Small intestine (tissue), 7 donors: Measurements from ENCODE around the gene TRAPPC10. TPM values are rescaled to one million over a fixed set of nuclear protein-coding genes. Genes with fewer than 3 reads are reported as not detected.

ENCODE experiments used
- DNase-seq, 2 donors: peaks; one replicate each; pipeline versions ENCODE4 v3.0.0 to v3.0.0-alpha.2; 2013
- FAIRE-seq: peaks from 2 replicates; lab custom pipeline; 2012; peaks lifted over from hg19 to GRCh38; lab: Jason Lieb, UNC
- H3K27ac ChIP-seq, 3 donors: one replicate each; pipeline ENCODE4 v1.5.1; 2013; ENCODE audit warnings: low read length in 2 of 3, mild to moderate bottlenecking in 2 of 3, control low read depth in 1 of 3, inconsistent platforms in 1 of 3, low read depth in 1 of 3, moderate library complexity in 1 of 3
- H3K27me3 ChIP-seq, 3 donors: one replicate each; pipeline ENCODE4 v1.6.1; 2013; ENCODE audit warnings: low read length in 3 of 3, inconsistent platforms in 1 of 3; ENCODE audit not compliant: control insufficient read depth in 3 of 3, insufficient read depth in 3 of 3
- H3K36me3 ChIP-seq, 3 donors: one replicate each; pipeline ENCODE4 v1.6.1; 2013; ENCODE audit warnings: low read length in 3 of 3, inconsistent platforms in 1 of 3, low read depth in 1 of 3, mild to moderate bottlenecking in 1 of 3, moderate library complexity in 1 of 3; ENCODE audit not compliant: control insufficient read depth in 3 of 3, insufficient read depth in 2 of 3
- H3K4me1 ChIP-seq, 3 donors: one replicate each; pipeline ENCODE4 v1.6.1; 2013; ENCODE audit warnings: low read length in 2 of 3, inconsistent platforms in 1 of 3, low read depth in 1 of 3, mild to moderate bottlenecking in 1 of 3, moderate library complexity in 1 of 3; ENCODE audit not compliant: control insufficient read depth in 3 of 3, insufficient read depth in 2 of 3
- H3K4me3 ChIP-seq, 3 donors: one replicate each; pipeline ENCODE4 v1.5.1; 2013; ENCODE audit warnings: low read length in 3 of 3, control low read depth in 1 of 3, inconsistent platforms in 1 of 3, low read depth in 1 of 3, mild to moderate bottlenecking in 1 of 3, moderate library complexity in 1 of 3
- H3K9me3 ChIP-seq, 2 donors: one replicate each; pipeline ENCODE4 v1.6.1; 2013; ENCODE audit warnings: low read depth in 1 of 2, low read length in 1 of 2; ENCODE audit not compliant: control insufficient read depth in 2 of 2, insufficient read depth in 1 of 2
- WGBS, 3 donors: extraction: QIAGEN DNeasy Blood & Tissue Kit; methylation state at CpG; one replicate each; pipeline ENCODE4 v1.1.7; 2013; 5-methylcytosine and 5-hydroxymethylcytosine counted together
- polyA plus RNA-seq, 4 donors: library from polyadenylated mRNA; stranded (reverse) in 3 of 4; unstranded in 1 of 4; fragments of 200-250 nt in 3 of 4; fragments of 120-200 nt in 1 of 4; gene quantifications; one replicate each; pipeline versions ENCODE4 v1.2.1 to v1.2.3, GENCODE V29; 2013
- donor health status: healthy with polysubstance abuse.
- donor health status: control.
- donor health status: control.
- donor health status: Bipolar disorder and iron deficiency.
- donor health status: healthy.

The TRAPPC10 gene
- polyA plus RNA-seq, 4 donors, result 8.4 to 35.4 (median 11.3) TPM

DNA sequence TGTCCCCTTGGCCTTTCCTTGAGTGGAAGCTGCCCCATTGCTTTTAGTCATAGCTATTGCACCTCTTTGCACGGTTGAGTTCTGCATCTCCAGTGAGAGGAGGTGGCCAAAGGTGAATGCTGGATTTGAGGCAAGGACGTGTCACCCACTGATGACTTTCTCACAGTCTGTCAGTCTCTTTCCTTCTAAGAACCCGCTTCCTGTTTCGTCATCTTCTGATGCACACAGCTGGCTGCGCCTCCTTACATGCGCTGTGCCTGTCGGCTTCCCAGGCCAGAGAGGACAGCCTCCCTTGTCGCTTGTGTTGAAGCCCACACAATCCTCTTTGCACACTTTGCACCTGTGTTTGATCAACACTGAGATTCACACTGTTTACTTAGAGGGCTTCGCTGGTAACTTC is 53.3 kb downstream of the TRAPPC10 start:
- Histone ChIP-seq H3K4me1 (no peaks in the 10 kb centered on the region), H3K27me3 (no peaks in the 10 kb centered on the region), H3K9me3 (no peaks in the 10 kb centered on the region), H3K4me3 (no peak overlapping the region), H3K36me3 (peaks cover 3 to 69% (median 14%) of the 10 kb centered on the region in 3 donors), H3K27ac (peak overlapping the region in 2 of 3 donors; percentile 2 to 82)
- WGBS, 3 donors, result 67 to 83% (median 67%) methylated on average over 9 of the region's 9 CpGs
- DNase-seq (peak in 1 of 2 donors; percentile 66), FAIRE-seq (no peak)

DNA sequence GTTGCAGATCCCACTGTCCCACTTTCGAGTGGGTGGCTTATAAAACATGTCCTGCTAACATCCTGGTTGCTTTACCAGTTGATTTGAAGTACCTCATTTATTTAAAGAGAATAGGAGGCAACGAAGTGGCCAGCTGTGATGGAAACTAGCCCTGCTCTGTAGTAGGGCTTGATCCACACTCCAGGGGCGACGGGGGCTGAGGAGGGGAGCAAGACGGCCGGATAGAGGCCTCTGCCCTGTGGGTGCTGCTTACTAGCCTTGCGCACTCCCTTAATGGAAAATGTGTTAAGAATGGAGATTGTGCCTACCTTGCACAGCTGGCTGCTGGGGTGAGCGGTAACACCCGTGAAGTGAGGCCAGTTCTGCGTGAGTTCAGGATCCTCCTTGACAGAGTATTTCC is 54.0 kb downstream of the TRAPPC10 start:
- H3K27ac ChIP-seq, result peak overlapping the region in 2 of 3 donors; percentile 38 to 82
- H3K9me3 ChIP-seq, result no peaks in the 10 kb centered on the region
- no peak for FAIRE-seq
- no peak for DNase-seq
- no peak overlapping the region for H3K4me3 ChIP-seq
- no peaks in the 10 kb centered on the region for H3K4me1 ChIP-seq
- 85 to 93% (median 91%) methylated on average over 10 of the region's 10 CpGs for WGBS, 3 donors
- peaks cover 6 to 72% (median 15%) of the 10 kb centered on the region in 3 donors for H3K36me3 ChIP-seq
- no peaks in the 10 kb centered on the region for H3K27me3 ChIP-seq

DNA sequence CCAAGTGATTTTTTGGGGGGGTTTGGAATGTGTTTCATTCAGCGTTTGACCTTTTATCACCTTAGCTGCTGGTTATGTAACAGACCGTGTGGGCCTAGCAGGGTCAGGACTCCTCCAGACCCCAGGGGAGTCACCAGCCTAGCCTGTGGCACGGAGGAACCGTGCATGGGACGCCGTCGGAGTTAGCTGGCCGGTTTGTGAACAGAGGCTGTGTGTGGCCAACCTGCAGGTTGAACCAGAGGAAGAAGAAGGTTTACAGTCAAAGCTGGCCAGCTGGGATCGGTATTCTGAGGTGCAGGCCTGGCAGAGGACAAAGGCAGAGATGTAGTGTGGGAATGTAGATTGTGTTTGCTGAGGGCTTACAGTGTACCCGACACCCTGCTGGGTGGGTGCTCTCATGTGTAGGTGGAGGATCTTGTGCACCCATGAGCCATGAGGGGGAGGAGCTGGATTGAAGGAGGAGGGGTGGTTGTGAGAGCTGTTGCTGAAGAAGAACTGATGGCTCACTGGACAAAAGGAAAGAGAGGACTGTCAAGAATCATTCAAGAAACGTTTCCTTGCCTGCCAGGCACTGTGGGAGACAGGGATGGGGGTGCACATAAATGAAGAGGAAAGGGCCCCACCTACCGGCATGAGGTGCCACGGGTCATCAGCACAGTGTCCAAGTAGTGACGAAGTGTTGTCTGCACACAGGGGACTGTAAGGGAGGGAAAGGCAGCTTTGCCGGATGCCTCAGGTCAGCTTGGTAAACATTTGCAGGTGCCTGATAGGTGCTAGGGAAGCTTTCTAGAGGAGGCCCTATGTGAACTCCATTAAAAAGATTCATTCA is 55.1 kb downstream of the TRAPPC10 start:
- H3K36me3 ChIP-seq, result peaks cover 11 to 78% (median 22%) of the 10 kb centered on the region in 3 donors
- DNase-seq, result peak in 1 of 2 donors; percentile 40
- H3K9me3 ChIP-seq, result no peaks in the 10 kb centered on the region
- H3K4me3 ChIP-seq, result no peak overlapping the region
- no peaks in the 10 kb centered on the region for H3K27me3 ChIP-seq
- no peak overlapping the region for H3K27ac ChIP-seq
- 82 to 85% (median 84%) methylated on average over 15 of the region's 15 CpGs for WGBS, 3 donors
- no peak for FAIRE-seq
- H3K4me1 ChIP-seq, result no peaks in the 10 kb centered on the region

DNA sequence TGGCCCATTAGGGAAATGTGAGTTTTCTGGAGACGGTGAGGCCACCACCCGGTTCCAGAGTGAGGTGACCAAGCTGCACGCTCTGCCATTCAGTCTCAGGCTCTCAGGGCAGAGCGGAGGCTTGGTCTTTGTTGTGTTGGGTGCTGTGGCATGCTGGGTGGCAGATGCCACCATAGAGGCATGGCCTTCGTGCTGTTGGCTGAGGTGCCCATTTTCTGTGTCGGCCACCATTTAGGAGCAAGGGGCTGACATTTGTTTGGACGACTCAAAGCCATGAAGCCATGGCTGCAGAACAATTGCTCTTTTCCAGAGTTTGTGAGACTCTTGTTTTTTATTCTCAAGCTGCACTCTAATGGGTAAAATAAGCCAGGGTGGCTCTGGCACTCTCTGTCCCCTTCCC is 58.3 kb downstream of the TRAPPC10 start:
- DNase-seq (no peak), FAIRE-seq (no peak)
- Histone ChIP-seq H3K27me3 (no peaks in the 10 kb centered on the region), H3K9me3 (no peaks in the 10 kb centered on the region), H3K36me3 (peaks cover 8 to 68% (median 26%) of the 10 kb centered on the region in 3 donors), H3K4me1 (no peaks in the 10 kb centered on the region), H3K4me3 (no peak overlapping the region), H3K27ac (no peak overlapping the region)
- WGBS, 3 donors, result 95 to 97% (median 97%) methylated on average over 7 of the region's 7 CpGs

- WGBS, 3 donors, result 88 to 89% (median 89%) methylated on average over 15 of the region's 15 CpGs
- no peak for FAIRE-seq
- H3K4me1 ChIP-seq, result no peaks in the 10 kb centered on the region
These were observed 59.4 kb downstream of the TRAPPC10 start for GRCh38 chr21:44071359-44072104.

GRCh38 chr21:44072111-44072510 is 60.0 kb downstream of the TRAPPC10 start:
- FAIRE-seq (no peak), DNase-seq (no peak)
- no peak overlapping the region for H3K27ac ChIP-seq
- H3K9me3 ChIP-seq, result no peaks in the 10 kb centered on the region
- peaks cover 8 to 64% (median 26%) of the 10 kb centered on the region in 3 donors for H3K36me3 ChIP-seq
- H3K27me3 ChIP-seq, result no peaks in the 10 kb centered on the region
- WGBS, 3 donors, result 91 to 95% (median 92%) methylated on average over 15 of the region's 15 CpGs
- no peak overlapping the region for H3K4me3 ChIP-seq
- no peaks in the 10 kb centered on the region for H3K4me1 ChIP-seq

More at GRCh38 chr21:44071359-44072104, 59.4 kb downstream of the TRAPPC10 start:
- Histone ChIP-seq H3K4me3 (no peak overlapping the region), H3K9me3 (no peaks in the 10 kb centered on the region), H3K27ac (no peak overlapping the region), H3K27me3 (no peaks in the 10 kb centered on the region), H3K36me3 (peaks cover 8 to 64% (median 26%) of the 10 kb centered on the region in 3 donors)
- DNase-seq, result no peak

GRCh38 chr21:44074315-44074958 is 62.3 kb downstream of the TRAPPC10 start:
- Histone ChIP-seq H3K27ac (no peak overlapping the region), H3K27me3 (no peaks in the 10 kb centered on the region), H3K4me1 (no peaks in the 10 kb centered on the region), H3K9me3 (no peaks in the 10 kb centered on the region), H3K4me3 (no peak overlapping the region), H3K36me3 (peaks cover 16 to 63% (median 24%) of the 10 kb centered on the region in 3 donors)
- DNase-seq (no peak), FAIRE-seq (no peak)
- 60 to 85% (median 64%) methylated on average over 11 of the region's 11 CpGs for WGBS, 3 donors

DNA sequence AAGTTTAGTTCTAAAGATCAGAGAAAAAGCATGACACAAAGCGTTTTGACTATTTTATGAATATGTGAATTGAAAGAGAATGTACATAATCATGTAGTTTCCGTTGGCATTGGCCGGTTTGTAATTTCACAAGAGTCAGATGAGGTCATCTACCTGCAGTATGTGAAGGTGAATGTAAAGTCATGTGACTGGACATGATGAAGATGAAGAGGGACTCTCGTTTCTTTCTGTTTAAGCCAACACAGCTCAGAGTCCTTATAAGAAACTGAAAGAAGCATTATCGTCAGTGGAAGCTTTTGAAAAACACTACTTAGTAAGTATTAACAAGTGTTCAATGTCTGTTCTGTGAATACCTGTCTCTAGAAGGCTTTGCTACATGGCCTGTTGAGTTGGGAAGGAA is 64.2 kb downstream of the TRAPPC10 start:
- Histone ChIP-seq H3K9me3 (no peaks in the 10 kb centered on the region), H3K27me3 (no peaks in the 10 kb centered on the region), H3K36me3 (peaks cover 15 to 62% (median 26%) of the 10 kb centered on the region in 3 donors), H3K4me1 (no peaks in the 10 kb centered on the region), H3K4me3 (no peak overlapping the region), H3K27ac (no peak overlapping the region)
- FAIRE-seq, result no peak
- 72 to 82% (median 75%) methylated on average over 5 of the region's 5 CpGs for WGBS, 3 donors
- DNase-seq, result no peak
